Esophagus muscularis mucosa (tissue), 4 donors: Measurements from ENCODE around the gene PRPF4.

Experiments used
- CTCF ChIP-seq, 3 experiments: fragments of 200-600 bp in 2 of 3; fragments of 450-650 bp in 1 of 3; sonication (generic) in 2 of 3; IDR thresholded peaks; one replicate each; pipeline ENCODE4 v1.5.1; 2017 to 2019; ENCODE audit warnings: antibody characterized with exemption in 3 of 3, mild to moderate bottlenecking in 2 of 3, moderate library complexity in 1 of 3
- EP300 ChIP-seq: sonication (generic); formaldehyde crosslinking; IDR thresholded peaks from one replicate; pipeline ENCODE4 v1.6.1; 2017; ENCODE audit warnings: antibody characterized with exemption
- POLR2A ChIP-seq: fragments of 450-650 bp; IDR thresholded peaks from one replicate; pipeline ENCODE4 v1.6.1; 2017; ENCODE audit warnings: antibody characterized with exemption, moderate library complexity, mild to moderate bottlenecking, low read depth
- POLR2AphosphoS5 ChIP-seq, 2 donors: sonication (generic); formaldehyde crosslinking; IDR thresholded peaks; one replicate each; pipeline ENCODE4 v1.6.1; 2017; ENCODE audit warnings: antibody characterized with exemption in 2 of 2

GRCh38 chr9:113302792-113303418 lies 27.4 kb downstream of the PRPF4 start, which contains the start of gene RNF183:
- TF ChIP-seq CTCF (IDR thresholded peaks at IDR 0.05) (no peak), POLR2A (no peak), EP300 (no peak), POLR2AphosphoS5 (IDR thresholded peaks at IDR 0.05) (no peak)
